IPS-18c (cell line): Measurements from ENCODE around the gene GLCE.
"Not testable (repeated sequence)": the region's sequence is repeated elsewhere in the genome, so short reads cannot be mapped to it uniquely, and the experiment has no call there.

Source experiments
- H3K4me3 ChIP-seq: 2 replicates; pipeline ENCODE4 v1.7.0; 2013; ENCODE audit warnings: low read depth, mild to moderate bottlenecking, low read length, moderate library complexity; ENCODE audit not compliant: insufficient read depth
- H3K9me3 ChIP-seq: one replicate; pipeline ENCODE4 v1.6.1; 2013; ENCODE audit warnings: mild to moderate bottlenecking, low read length, moderate library complexity; ENCODE audit not compliant: control insufficient read depth, insufficient read depth

The GLCE gene

DNA sequence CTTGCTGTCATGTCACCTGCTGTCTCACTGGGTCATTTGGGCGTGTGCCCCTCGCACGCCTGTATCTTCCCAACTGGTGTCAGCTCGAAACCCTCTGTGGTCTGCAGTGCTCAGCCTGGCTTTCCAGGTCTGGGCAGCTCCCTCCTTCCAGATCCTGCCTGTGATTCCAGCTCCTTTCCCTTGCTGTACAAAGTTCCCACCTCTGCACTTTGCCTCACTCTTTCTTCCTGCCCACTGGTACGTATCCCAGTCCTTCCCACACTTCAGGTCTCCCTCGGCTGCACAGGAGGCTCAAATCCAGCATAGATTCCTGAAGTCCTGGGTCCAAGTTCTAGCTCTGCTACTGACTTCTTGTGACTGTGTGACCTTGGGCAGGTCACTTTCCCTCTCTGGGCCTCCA lies 136.2 kb downstream of the GLCE start:
- H3K9me3 ChIP-seq = no peaks in the 10 kb centered on the region

GRCh38 chr15:69297642-69298353 lies 137.4 kb downstream of the GLCE start:
- Histone ChIP-seq H3K9me3 (no peaks in the 10 kb centered on the region), H3K4me3 (no peak overlapping the region)

More for the DNA sequence above, 136.2 kb downstream of the GLCE start:
- no peak overlapping the region for H3K4me3 ChIP-seq

- Histone ChIP-seq H3K4me3 (peak overlapping the region; percentile 56), H3K9me3 (no peaks in the 10 kb centered on the region)
Measured at GRCh38 chr15:69298354-69298696, 137.9 kb downstream of the GLCE start.

GRCh38 chr15:69298697-69299441 lies 138.4 kb downstream of the GLCE start, which contains the start of gene PAQR5:
TSS of gene PAQR5 (plus strand) at chr15:69298912. CDS start at chr15:69360081, 61,169 bp downstream.
- H3K4me3 ChIP-seq = peak within 1 kb of the TSS; percentile 56

DNA sequence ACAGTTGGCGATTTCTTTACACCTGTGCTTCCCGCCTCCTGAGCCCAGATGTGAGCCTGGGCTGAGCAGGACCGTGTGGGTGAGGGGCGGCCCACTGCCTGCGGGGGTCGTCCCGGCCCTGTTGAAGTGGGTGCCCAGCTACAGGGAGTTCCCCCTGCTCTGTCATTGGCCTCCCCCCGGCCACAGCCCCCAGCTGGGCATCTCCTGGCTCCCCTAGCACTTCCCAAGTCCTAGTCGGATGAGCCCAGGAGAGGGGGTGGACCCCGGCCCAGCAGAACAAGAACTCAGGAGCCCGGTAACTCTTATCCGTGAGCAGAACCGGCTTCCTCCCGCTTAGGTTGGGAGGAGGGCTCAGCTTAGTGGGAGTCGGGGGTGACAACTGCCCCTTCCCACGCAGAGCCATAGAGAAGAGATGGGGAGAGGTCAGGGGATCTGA lies 139.0 kb downstream of the GLCE start:
- Histone ChIP-seq H3K9me3 (no peaks in the 10 kb centered on the region), H3K4me3 (peak overlapping the region; percentile 56)

More at GRCh38 chr15:69298697-69299441, 138.4 kb downstream of the GLCE start, which contains the start of gene PAQR5:
- no peaks in the 10 kb centered on the region for H3K9me3 ChIP-seq

DNA sequence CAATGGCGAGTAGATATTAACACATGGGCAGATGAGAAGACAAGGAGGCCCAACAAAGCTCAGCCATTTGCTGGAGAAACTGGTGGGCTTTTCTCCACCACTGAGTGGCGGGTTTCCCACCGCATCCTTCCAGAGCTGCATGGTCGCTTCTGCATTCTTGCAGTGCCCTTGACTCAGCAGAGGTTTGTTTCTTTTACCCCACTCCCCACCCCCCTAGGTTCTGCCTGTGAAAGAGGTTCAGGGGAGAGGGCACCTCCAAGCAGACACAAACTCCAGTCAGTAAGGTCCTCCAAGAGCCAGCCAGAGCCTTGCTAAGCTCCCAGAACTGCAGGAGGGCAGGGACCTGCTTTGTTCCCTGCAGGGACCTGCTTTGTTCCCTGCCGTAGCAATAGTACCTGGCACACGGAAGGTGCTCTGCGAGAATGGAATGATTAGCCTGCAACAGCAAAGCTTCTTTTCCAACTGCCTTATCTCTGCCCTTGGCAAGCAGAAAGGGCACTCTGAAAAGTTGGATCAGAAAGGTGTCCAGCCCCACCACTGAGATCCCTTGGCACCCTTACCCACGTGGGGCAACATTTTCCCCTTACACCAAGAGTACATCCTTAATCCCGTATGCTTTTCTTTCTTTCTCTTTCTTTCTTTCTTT lies 139.6 kb downstream of the GLCE start:
- H3K9me3 ChIP-seq = no peaks in the 10 kb centered on the region
- peak overlapping the region; percentile 56 for H3K4me3 ChIP-seq

GRCh38 chr15:69301101-69301500 lies 140.7 kb downstream of the GLCE start:
- H3K4me3 ChIP-seq, H3K9me3 ChIP-seq: not testable (repeated sequence)

GRCh38 chr15:69302087-69302486 lies 141.7 kb downstream of the GLCE start:
- not testable (repeated sequence) for H3K4me3 ChIP-seq, H3K9me3 ChIP-seq

- no peak overlapping the region for H3K4me3 ChIP-seq
- no peaks in the 10 kb centered on the region for H3K9me3 ChIP-seq
Measured at GRCh38 chr15:69302929-69303328, 142.5 kb downstream of the GLCE start.

GRCh38 chr15:69303337-69304181 lies 143.1 kb downstream of the GLCE start:
- Histone ChIP-seq H3K9me3 (no peaks in the 10 kb centered on the region), H3K4me3 (no peak overlapping the region)

GRCh38 chr15:69304182-69304545 lies 143.7 kb downstream of the GLCE start:
- Histone ChIP-seq H3K4me3 (no peak overlapping the region), H3K9me3 (no peaks in the 10 kb centered on the region)

- no peak overlapping the region for H3K4me3 ChIP-seq
- no peaks in the 10 kb centered on the region for H3K9me3 ChIP-seq
Measured at GRCh38 chr15:69305204-69305931, 144.9 kb downstream of the GLCE start.

DNA sequence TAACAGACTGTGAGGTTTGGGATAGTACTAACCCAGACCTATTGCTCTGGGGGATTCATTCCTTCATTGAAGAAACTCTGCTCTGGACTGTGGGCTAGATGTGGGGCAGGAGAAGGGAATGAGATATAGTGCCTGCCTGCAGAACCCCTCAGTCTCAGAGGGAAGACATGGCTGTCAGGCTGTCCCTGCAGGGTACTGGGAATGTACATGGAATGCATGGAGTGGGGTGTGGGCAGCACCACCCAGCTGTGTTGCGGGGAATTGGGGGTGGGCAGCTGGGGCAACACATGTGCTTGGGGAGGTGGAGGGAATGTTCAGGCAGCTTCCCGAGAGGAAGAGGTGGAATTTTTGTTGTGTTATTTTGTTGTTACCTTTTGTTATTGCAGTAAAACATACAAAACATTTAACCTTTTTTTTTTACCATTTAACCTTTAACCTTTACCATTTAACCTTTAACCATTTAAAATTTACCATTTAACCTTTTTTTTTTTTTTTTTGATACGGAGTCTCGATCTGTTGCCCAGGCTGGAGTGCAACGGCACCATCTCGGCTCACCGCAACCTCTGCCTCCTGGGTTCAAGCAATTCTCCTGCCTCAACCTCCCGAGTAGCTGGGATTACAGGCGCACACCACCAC lies 145.6 kb downstream of the GLCE start:
- Histone ChIP-seq H3K4me3 (no peak overlapping the region), H3K9me3 (no peaks in the 10 kb centered on the region)

- H3K9me3 ChIP-seq = no peaks in the 10 kb centered on the region
- no peak overlapping the region for H3K4me3 ChIP-seq
Measured at GRCh38 chr15:69307939-69308338, 147.5 kb downstream of the GLCE start.

DNA sequence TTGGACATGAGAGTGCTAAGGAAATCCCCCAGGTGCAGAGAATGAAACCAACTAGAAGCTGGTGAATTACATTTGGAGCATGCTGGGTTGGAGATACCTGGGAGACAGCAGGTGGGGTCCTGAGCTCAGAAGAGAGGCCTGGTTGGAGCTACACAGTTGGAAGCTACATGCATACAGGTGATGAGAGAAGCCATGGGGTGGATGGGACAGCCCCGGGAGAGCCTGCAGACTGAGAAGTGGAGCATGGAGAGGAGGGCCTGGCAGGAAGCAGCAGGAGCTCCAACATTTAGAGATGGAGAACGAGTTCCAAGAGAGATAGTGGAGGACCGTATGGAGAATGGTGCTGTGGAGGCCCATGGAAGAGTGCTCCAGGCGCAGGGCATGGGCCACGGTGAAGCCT lies 148.5 kb downstream of the GLCE start:
- no peak overlapping the region for H3K4me3 ChIP-seq
- H3K9me3 ChIP-seq = no peaks in the 10 kb centered on the region

DNA sequence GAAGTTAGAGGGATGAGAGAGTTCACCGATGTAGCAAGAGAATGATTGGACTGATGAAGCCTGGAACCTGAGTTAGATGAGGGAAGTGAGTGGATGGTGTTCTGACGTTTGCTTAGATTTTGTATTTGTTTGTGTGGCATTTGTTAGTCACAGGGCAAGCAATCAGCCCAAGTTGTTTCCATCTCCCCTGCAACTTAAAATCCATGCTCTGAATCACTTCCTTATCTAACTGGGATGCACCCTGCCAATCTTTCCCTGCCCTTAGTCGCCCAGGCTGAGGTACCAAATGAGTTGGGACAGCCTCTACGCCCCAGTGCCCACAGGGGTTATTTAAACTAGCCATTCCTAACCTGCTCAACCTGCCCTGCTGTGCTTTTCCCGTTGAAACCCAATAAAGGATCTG lies 150.9 kb downstream of the GLCE start:
- H3K4me3 ChIP-seq = no peak overlapping the region
- no peaks in the 10 kb centered on the region for H3K9me3 ChIP-seq
